GM18507 (cell line): ENCODE measurements around the gene RABL6.

ENCODE experiments used
- DNase-seq: peaks from one replicate; pipeline ENCODE4 v3.0.0; 2011; ENCODE audit warnings: low read depth; ENCODE audit not compliant: insufficient read length; ENCODE audit errors: extremely low spot score
- FAIRE-seq: peaks from 2 replicates; lab custom pipeline; 2011; peaks lifted over from hg19 to GRCh38; lab: Jason Lieb, UNC

RABL6 gene

DNA sequence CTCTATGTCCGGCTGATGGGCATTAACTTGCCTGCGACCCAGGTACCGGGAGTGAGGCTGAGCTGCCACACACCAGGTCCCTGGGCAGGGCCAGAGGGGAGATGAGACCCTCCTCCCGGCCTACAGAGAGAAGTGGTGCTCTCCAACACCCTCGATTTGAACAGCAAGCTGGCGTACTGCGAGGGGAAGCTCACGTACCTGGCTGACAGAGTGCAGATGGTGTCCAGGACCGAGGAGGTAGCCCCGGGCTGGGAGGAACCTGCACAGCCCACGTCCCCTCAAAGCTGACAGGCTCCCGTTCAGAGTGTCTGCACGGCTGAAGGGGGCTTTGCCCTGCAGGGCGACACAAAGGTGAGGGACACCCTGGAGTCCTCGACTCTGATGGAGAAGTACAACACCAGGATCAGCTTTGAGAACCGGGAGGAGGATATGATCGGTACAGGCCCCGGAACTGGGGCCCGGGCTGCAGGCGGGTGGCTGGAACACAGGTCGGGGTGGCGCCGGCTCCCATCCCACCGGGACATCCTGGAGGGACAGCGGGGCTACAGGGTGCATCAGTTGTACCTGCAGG, 1.0 kb upstream of the RABL6 start:
- no peak for FAIRE-seq
- no peak for DNase-seq

DNA sequence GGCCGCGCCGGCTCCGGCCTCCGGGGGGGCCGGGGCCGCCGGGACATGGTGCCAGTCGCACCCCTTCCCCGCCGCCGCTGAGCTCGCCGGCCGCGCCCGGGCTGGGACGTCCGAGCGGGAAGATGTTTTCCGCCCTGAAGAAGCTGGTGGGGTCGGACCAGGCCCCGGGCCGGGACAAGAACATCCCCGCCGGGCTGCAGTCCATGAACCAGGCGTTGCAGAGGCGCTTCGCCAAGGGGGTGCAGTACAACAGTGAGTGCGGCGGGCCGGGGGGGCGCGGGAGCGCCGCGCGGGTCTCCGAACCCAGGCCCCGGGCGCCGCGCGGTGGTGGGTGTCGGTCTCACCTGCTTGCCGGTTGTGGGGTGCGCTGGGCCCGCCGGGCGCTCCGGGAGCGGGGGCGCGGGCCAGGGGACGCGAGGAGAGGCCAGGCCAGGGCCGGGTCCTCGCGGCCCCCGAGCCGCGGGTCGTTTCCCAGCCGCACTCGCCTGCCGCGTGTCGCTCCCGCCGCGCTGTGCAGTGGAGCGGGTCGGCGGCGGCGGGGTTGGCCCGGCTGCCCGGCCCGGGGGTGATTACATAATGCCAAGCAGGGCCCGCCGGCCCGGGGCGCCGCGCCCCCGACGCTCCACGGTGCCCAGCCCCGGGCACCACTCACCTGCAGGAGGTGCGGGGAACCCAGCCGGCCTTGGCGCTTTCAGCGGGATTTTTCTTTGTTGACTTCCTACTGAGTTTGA, 492 bp downstream of the RABL6 start:
- no peak for FAIRE-seq
- DNase-seq, result no peak

DNA sequence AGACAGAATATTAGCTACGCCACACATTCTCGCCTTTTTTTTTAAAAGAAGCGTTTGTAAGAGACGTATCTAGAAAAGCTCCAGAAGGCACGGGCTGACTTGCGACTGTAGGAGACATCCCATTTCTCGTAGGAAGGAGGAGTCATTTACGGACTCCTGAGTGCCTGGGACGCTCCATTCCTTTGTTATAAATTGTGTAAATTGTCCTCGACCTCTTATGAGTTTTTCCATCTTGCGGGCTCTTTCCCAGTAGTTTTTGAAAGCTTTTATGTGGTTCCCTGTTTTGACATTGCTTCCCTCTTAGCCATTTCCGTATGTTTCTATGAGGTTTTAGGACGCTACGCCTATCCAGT, 1.0 kb downstream of the RABL6 start:
- DNase-seq, result no peak
- FAIRE-seq, result no peak

DNA sequence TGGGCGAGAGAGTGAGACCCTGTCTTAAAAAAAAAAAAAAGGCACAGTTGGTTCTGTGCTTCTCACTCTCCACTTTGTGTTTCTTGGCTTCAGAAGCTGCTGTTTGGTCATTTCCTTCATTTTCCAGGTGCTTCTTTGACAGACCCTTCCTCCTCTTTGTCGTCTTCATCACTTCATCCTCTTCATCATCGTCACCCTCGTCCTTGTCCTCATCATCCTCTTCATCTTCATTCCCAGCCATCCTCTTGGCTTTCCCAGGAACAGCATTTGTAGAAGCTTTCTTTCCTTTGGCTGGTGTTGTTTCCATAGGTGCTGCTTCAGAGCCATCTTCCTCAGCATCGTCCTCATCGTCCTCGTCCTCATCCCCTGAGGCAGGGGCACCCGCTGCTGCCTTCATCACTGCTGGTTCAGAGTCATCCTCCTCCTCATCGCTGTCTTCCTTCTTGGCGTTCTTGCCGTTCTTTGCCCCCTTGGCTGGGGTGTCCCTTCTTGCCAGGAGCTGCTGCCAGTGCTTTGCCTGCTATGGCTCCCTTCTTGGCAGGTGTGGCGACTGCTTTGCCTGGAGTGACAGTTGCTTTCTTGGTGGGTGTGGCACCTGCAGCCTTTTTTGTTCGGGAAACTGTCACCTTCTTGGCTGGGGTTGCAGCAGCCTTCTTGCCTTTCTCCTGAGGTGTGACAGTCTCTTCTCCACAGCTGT, 7.1 kb downstream of the RABL6 start:
- DNase-seq (no peak), FAIRE-seq (no peak)

DNA sequence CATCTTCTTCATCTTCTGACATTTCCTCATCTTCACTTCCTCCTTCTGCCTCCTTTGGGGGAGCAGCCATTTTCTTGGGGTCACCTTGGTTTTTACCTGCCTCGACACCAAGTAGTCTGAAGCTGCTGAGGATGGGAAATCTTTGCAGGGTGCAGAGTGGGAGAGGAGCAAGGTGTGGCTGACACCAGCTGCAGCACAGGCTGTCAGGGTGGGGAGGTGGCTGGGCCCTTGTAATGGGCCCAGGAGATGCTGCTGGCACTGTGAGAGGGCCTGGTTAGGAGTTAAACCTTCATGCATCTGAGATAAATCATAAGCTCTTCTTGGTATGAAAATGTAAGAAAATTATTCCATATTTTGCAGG, 7.7 kb downstream of the RABL6 start:
- no peak for FAIRE-seq
- DNase-seq, result no peak

DNA sequence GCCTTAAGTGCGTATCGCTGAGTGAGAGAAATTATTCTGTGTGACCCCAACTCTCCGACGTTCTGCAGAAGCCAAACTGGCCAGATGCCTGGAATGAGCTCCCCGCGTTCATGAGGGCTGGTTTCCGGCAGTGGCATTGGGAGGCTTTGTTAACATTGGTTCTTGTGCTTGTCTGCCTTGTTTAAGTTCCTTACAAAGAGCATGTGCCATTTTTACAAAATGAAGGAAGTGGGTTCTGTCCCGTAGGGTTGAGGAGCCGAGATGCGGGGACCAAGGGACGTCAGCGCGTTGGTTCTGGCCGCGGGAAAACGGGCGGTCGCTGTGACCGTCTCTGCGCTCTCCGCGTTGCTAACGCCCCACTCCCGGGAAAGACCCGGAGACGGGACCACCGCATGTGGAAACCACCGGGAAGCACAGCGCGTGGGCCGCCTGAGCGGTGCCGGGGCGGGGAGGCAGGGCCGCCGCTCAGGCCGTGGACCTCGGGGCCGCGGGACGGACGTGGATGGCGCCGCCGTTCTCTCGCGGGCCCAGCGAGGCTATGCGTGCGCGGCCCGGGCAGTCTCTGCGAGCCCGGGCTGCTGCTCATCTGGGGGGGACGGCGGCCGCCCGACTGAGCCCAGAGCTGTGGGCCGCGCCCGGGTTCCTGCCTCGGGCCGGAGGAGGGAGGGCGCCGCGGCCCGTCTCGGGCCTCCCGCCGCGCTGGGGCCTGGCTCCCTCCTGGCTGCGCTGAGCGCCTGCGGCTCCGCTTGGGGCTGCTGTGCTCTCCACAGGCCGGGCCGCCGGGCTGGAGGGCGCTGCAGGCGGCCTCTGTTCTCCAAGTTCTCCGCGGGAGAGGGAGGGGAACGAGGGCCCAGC, 13.4 kb downstream of the RABL6 start:
- DNase-seq (no peak), FAIRE-seq (no peak)

DNA sequence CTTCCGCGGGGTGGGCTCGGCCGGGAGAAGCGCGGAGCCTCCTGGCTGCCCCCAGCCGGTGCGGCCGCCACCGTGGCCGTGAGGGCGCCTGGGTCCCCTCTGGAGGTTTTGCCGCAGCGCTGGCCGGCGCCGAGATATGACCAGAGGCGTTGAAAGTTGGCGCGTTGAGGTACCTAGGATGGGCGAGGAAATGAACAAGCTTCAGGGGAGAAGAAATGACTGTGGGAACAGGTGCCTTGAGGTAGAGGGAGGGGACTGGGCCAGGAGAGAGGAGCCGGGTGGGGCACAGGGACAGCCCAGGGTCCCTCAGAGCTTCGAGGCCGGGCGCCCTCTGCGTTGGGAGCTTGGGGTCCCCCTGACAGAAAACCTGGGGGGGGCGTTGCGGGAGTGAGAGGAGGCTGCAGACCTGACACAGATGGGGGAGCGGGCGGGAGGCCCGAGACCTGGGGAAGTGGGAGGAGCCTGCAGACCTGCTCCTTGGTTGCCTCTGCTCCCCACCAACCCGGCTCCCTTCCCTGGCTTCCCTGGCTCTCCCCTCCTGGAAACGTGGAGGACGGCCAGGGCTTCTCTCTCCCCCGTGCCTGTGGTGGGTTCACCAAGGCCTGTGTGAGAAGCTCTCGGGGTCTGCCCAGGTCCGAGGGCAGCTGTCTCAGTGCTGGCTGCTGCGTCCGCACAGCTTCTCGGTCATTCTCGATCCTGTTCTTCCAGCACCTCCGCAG, 14.2 kb downstream of the RABL6 start:
- FAIRE-seq (no peak), DNase-seq (no peak)

DNA sequence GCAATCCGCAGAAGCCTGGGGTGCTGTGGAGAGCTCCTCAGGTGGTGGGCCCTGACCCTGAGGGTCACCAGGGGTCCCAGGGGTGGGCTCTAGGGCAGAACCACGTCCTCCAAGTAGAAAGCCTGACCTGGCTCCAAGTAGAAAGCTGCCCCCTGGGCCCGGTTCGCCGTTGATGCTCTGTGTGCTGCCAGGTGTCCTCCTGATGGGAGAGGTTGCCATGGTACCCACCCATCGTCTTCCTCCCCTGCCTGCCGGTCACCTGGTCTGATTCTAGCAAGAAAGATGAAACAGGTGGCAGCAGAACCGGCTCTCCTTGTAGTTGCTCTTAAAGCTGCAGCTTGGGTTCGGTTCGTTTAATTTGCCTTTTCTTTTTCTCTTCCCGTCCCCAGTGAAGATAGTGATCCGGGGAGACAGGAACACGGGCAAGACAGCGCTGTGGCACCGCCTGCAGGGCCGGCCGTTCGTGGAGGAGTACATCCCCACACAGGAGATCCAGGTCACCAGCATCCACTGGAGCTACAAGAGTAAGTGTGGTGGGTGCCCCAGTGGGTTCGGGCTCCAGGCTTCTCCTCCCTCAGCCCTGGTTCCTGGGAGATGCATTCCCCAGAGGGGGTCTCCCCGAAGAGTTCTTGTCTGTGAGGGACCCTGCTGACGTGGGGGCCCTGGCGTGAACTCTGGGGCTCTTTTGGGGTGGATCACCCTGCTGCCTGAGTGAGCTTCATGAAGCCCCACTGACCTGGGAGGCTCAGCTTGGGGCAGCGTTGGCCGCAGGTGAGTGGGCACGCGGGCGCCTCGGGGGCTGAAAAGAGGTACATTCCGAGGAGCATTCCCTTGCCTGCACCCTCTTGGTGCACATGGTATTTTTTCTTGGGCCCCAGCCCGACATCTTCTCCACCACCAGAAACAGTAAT, 15.6 kb downstream of the RABL6 start:
- DNase-seq (no peak), FAIRE-seq (no peak)

DNA sequence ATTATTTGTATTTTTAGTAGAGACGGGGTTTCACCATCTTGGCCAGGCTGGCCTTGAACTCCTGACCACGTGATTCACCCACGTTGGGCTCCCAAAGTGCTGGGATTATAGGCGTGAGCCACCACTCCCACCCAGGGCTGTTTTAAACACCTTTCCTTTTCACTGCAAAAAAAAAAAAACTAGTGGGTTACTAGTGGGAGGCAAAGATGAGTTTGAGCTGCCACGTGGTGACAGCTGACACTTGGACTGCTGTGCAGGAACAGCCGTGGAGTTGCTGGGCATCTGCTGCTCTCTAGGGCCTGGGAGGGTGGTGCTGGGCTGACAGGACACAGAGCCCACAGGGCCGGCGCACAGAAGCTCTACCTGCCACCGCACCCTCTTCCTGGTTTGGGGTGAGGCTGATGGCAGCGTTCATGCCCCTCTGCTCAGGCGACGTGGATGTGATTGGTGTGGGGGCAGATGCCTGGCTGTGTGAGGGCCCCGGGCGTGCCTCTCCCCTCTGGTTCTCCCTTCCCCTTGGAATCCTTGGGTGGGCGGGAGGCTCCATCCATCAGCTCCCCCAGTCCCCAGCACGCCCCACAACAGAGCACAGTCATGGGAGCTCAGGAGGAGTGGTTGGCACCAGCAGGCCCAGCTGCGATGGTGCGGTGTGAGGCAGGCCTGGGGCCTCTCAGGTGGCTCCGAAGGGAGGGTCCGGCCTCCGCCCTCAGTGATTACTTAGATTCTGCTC, 16.9 kb downstream of the RABL6 start:
- no peak for DNase-seq
- FAIRE-seq, result no peak

DNA sequence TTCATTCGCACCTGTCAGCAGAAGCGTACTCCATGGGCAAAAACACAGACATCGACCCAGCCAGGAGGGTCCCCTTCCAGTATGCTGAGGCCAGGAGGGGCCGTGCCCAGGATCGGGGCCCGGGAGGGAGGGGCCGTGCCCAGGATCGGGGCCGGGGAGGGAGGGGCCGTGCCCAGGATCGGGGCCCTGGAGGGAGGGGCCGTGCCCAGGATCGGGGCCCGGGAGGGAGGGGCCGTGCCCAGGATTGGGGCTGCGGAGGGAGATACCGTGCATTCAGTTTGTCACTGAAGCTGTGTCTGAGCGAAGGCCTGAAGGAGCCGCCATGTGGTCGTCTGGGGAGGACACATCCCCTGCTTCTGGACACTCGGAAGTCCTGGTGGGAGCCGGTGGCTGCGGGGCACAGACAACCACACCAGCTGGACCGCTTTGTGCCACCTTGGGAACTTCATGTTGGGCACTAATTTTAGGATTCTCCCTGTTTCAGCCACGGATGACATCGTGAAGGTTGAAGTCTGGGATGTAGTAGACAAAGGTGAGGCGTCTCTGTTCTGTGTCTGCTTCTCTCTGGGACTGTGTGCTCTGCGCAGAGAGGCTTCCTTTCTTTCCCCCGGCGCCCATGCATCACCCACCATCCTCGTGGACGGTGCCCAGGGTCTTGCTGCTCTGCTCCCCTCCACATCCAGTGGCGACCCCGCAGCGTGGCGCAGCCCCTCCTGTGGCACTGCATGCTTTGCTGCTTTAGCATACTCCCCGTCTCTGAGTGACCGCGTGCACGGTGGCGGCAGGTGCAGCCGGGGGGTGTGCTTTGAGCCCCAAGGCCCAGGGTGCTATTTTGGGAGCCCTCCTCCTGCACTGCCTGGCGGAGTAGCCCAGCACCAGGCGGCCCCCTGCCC, 17.8 kb downstream of the RABL6 start:
- FAIRE-seq (no peak), DNase-seq (no peak)

DNA sequence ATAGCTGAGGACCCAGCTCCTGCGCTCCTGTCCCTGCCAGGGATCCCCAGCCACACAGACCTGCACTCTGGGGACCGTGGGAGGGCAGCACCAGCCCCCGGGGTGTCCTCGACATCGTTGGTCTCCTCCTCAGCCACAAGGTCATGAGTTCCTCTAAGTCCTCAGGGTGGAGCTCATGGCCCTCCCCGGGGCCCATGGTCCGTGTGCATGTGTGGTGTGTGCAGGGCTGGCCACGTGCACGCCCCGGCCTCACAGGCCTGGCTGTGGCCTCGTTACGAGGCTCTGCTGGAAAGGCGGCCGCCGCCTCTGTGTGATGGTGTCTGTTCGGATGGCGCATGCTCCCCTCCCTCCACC, 18.4 kb downstream of the RABL6 start:
- DNase-seq (no peak), FAIRE-seq (no peak)

DNA sequence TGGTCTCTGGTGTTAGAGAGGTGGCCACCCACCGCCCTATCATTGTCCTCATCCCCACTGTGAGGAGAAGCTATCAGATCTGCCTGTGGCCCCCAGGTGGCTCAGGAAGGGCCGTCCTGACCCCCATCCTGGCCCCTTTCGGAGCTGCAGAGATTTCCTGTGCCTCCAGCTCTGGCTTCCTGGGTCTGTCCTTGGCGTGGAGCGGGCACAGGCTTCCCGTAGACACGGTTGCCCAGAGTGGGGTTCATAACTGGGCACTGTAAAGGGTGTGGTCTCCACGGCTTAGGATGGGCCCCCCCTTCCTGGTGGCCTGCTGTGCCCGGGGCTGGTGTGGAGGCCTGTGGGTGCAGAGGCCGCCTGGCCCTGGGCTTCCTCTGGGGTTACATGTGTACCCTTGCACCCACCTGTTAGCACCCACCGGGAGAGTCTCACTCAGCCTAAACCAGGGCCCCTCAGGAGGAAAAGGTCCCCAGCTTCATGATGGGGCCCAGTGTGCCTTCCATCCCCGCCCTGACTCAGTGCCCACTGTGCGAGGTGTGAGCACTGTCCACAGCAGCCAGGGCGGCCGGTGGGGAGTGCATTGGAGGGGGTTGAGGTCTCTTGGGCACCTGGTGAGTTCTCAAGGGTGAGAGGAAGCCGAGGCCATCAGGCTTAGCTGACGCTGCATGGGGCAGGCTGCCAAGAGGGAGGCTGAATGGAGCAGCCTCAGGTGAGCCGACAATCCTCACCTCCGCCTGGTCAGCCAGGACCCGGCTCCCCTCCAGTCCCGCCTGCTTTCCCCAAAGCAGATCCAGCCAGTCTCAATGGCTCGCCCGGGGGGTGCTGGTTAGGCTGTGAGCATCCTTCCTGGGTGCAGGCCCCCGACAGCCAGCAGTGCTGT, 19.2 kb downstream of the RABL6 start:
- FAIRE-seq (no peak), DNase-seq (no peak)

DNA sequence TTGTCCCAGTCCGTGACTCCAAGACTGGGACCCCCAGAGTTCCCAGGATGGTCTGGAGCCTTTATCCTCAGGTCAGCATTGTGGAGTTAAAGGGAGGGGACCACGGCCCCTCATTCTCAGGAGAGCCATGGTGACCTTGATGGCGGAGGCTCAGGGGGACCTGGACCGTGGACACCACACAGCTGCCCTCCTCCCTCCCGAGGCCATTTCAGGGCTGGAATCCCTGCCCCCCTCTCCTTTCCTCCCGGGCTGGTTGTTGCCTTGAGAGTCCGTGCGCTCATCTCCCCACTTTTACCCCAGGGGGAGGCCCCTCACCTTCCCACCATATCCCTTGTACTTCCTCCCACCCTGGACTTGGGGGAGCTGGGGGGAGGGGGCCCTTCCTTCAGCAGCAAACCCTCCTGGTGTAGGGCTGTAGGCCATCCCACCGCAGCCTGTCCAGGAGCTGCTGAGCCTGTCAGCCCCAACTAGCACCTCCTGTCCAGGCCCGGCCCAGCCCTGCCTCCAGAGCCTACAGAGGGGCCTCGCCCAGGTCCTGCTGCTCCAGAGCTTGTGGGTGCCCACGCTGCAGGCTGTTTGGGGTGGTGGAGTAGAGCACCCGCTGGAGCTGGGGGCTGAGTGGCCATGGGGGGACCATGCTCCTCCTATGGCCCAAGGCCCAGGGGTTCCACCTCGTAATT, 20.2 kb downstream of the RABL6 start:
- no peak for FAIRE-seq

DNA sequence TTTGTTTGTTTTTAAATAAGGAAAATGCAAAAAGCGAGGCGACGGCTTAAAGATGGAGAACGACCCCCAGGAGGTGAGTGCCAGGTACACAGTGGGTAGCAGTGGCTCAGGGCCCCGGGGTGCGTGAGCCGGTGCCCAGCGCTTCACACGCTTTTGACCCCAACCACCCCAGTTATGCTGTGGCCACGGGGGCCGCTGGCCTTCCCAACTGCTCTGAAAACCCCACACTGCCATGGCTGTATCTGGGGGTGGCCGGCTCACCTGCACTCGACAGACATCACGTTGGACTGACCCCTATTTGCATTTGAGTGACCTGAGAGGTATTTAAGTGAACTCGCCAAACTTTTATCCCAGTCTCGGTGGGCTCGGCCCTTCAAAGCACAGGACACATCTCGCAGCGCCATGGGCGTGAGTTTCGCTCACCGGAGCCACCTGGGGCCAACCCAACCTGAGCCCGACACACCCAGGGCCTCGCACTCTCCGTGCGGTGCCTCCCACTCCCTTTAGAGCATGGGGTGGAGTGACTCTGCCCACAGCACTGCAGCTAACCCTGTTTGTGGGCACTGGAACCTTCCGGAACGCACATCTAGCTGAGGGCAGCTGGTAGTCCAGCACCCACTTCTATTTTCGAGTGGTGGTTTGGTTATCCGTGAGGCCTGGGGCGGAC, 20.9 kb downstream of the RABL6 start:
- no peak for FAIRE-seq
- no peak for DNase-seq

More for the DNA sequence above, 20.2 kb downstream of the RABL6 start:
- DNase-seq, result no peak

DNA sequence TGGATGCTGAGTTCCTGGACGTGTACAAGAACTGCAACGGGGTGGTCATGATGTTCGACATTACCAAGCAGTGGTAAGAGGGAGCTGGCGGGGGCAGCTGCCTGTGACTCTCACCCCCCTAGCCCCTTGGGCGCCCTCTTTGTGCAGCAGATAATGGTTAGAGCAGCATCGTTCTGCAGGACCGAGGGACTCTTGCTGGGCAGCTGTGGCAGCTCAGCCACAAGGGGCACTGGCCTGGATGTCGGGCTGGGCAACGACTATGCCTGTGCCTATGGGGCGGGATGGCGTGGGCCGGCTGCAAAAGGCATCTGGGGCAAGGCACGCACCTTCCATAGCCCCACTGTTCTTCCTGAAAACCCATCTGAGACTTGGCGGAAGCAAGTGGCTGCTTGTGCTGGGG, 21.7 kb downstream of the RABL6 start:
- DNase-seq (no peak), FAIRE-seq (no peak)
